ENCODE data around the gene TRPM2.

- no peak for TF ChIP-seq POLR2A (IDR thresholded peaks at IDR 0.05; ENCODE audit: low read length)
- TF ChIP-seq GATA1 (IDR thresholded peaks at IDR 0.05; ENCODE audit: low read depth, low read length), result no peak
These were observed 31.5 kb downstream of the TRPM2 start for GRCh38 chr21:44384968-44385367.
